ENCODE results near the gene RBM43.
"Not testable (repeated sequence)": the region's sequence is repeated elsewhere in the genome, so short reads cannot be mapped to it uniquely, and the experiment has no call there.

The RBM43 gene

GRCh38 chr2:151261231-151261976 lies at the start of gene RBM43:
TSS of gene RBM43 (minus strand) at chr2:151261863. CDS start at chr2:151261727, 136 bp downstream.
- DNase-seq (ENCODE audit: low spot score): peak; percentile 96

- DNase-seq (ENCODE audit: low spot score): not testable (repeated sequence)
Observed at GRCh38 chr2:151310313-151310712, 48.6 kb upstream of the RBM43 start.

- peak; percentile 92 for DNase-seq (ENCODE audit: low spot score)
Observed at GRCh38 chr2:151306621-151307020, 45.0 kb upstream of the RBM43 start.

GRCh38 chr2:151305129-151305691 lies 43.5 kb upstream of the RBM43 start:
- DNase-seq (ENCODE audit: low spot score): no peak

- peak; percentile 80 for DNase-seq (ENCODE audit: low spot score)
Observed at GRCh38 chr2:151302879-151303278, 41.2 kb upstream of the RBM43 start.

- DNase-seq (ENCODE audit: low spot score): no peak
Observed at GRCh38 chr2:151302404-151302803, 40.7 kb upstream of the RBM43 start.

- DNase-seq (ENCODE audit: low spot score): no peak
Observed at GRCh38 chr2:151299920-151300539, 38.4 kb upstream of the RBM43 start.

- DNase-seq (ENCODE audit: low spot score): no peak
Observed at GRCh38 chr2:151297882-151298281, 36.2 kb upstream of the RBM43 start.

- not testable (repeated sequence) for DNase-seq (ENCODE audit: low spot score)
Observed at GRCh38 chr2:151295926-151296325, 34.3 kb upstream of the RBM43 start.

- no peak for DNase-seq (ENCODE audit: low spot score)
Observed at GRCh38 chr2:151292546-151292945, 30.9 kb upstream of the RBM43 start.

- no peak for DNase-seq (ENCODE audit: low spot score)
Observed at GRCh38 chr2:151292141-151292540, 30.5 kb upstream of the RBM43 start.

- no peak for DNase-seq (ENCODE audit: low spot score)
Observed at GRCh38 chr2:151291224-151291623, 29.6 kb upstream of the RBM43 start.

- DNase-seq (ENCODE audit: low spot score): peak; percentile 64
Observed at GRCh38 chr2:151289972-151290866, 28.6 kb upstream of the RBM43 start.

- DNase-seq (ENCODE audit: low spot score): no peak
Observed at GRCh38 chr2:151287513-151288250, 26.0 kb upstream of the RBM43 start.

GRCh38 chr2:151282401-151282800 lies 20.7 kb upstream of the RBM43 start:
- DNase-seq (ENCODE audit: low spot score): no peak

- no peak for DNase-seq (ENCODE audit: low spot score)
Observed at GRCh38 chr2:151280271-151280670, 18.6 kb upstream of the RBM43 start.

GRCh38 chr2:151278487-151278886 lies 16.8 kb upstream of the RBM43 start:
- no peak for DNase-seq (ENCODE audit: low spot score)

- no peak for DNase-seq (ENCODE audit: low spot score)
Observed at GRCh38 chr2:151277067-151277466, 15.4 kb upstream of the RBM43 start.

GRCh38 chr2:151275291-151275690 lies 13.6 kb upstream of the RBM43 start:
- no peak for DNase-seq (ENCODE audit: low spot score)

GRCh38 chr2:151271824-151272223 lies 10.2 kb upstream of the RBM43 start:
- DNase-seq (ENCODE audit: low spot score): no peak

- no peak for DNase-seq (ENCODE audit: low spot score)
Observed at GRCh38 chr2:151269798-151270568, 8.3 kb upstream of the RBM43 start.

Measured in AG08395 (cell line).